Adrenal gland (tissue), 12 donors: ENCODE results near the gene KCNG4. TPM values are rescaled to one million over a fixed set of nuclear protein-coding genes. Genes with fewer than 3 reads are reported as not detected.

ENCODE experiments used
- DNase-seq, 7 donors: peaks; one replicate each; pipeline ENCODE4 v3.0.0-alpha.2; 2019 to 2020
- H3K27ac ChIP-seq, 5 donors: fragments of 200-600 bp; sonication (generic) in 4 of 5; 1 replicate in 3 of 5; 2 replicates in 2 of 5; pipeline versions ENCODE4 v1.5.1 to v1.8.0; 2016 to 2020; ENCODE audit warnings: mild to moderate bottlenecking in 1 of 5
- H3K27me3 ChIP-seq: fragments of 200-600 bp; 2 replicates; pipeline ENCODE4 v1.8.0; 2021
- H3K36me3 ChIP-seq, 2 donors: fragments of 200-600 bp; replicated peaks in 1 of 2; 1 replicate in 1 of 2; 2 replicates in 1 of 2; pipeline versions ENCODE4 v1.5.1 to v1.8.0; 2018 to 2022
- H3K4me1 ChIP-seq, 2 donors: fragments of 200-600 bp; replicated peaks in 1 of 2; 1 replicate in 1 of 2; 2 replicates in 1 of 2; pipeline versions ENCODE4 v1.5.1 to v1.8.0; 2018 to 2021
- H3K4me3 ChIP-seq, 4 donors: fragments of 200-600 bp; sonication (generic) in 3 of 4; one replicate each; pipeline ENCODE4 v1.5.1; 2016 to 2018
- H3K9me3 ChIP-seq, 3 donors: fragments of 200-600 bp; sonication (generic) in 1 of 3; replicated peaks in 1 of 3; 1 replicate in 2 of 3; 2 replicates in 1 of 3; pipeline versions ENCODE4 v1.5.1 to v1.8.0; 2016 to 2021
- POLR2A ChIP-seq, 2 donors: fragments of 450-650 bp; IDR thresholded peaks; one replicate each; pipeline ENCODE4 v1.6.1; 2017; ENCODE audit warnings: antibody characterized with exemption in 2 of 2, mild to moderate bottlenecking in 2 of 2, moderate library complexity in 1 of 2
- WGBS, 4 donors: extraction: QIAGEN DNeasy Blood & Tissue Kit in 2 of 4; methylation state at CpG; one replicate each; pipeline versions ENCODE4 v1.1.5 to v1.1.7; 2013 to 2017; 5-methylcytosine and 5-hydroxymethylcytosine counted together
- intact Hi-C, 2 donors: fragments of 100-400 bp; cut with DNase I; formaldehyde crosslinking; loops; one replicate each; pipeline versions ENCODE4 v1.14.1 to v1.15.0; 2022 to 2023
- polyA plus RNA-seq, 3 donors: library from polyadenylated mRNA; stranded (reverse); fragments of 200-250 nt in 2 of 3; fragments of 350-450 nt in 1 of 3; fragmentation: Illumina TruSeq in 1 of 3; extraction: RNeasy Lipid Tissue Mini Kit (QIAGEN cat#74804) in 1 of 3; gene quantifications; one replicate each; pipeline ENCODE4 v1.2.3, GENCODE V29; 2013 to 2014
- total RNA-seq, 9 donors: library from RNA; depleted of rRNA in 4 of 9; stranded (reverse); fragments of >200 nt in 4 of 9; fragments of 120-200 nt in 1 of 9; fragmentation: NEBNext Ultra II Directional in 1 of 9; extraction: Animal tissue kit (Norgen Biotek cat#: 25700) in 1 of 9; gene quantifications; one replicate each; pipeline versions ENCODE4 v1.1.0 to v1.2.4, GENCODE V29; 2013 to 2023
- TF ChIP-seq, protein P1 (sequence below), 6 experiments: fragments of 450-650 bp in 4 of 6; fragments of 200-600 bp in 2 of 6; sonication (generic) in 1 of 6; IDR thresholded peaks; 1 replicate in 5 of 6; 2 replicates in 1 of 6; pipeline versions ENCODE4 v1.5.1 to v1.8.0; 2016 to 2021; ENCODE audit warnings: antibody characterized with exemption in 6 of 6, mild to moderate bottlenecking in 2 of 6, moderate library complexity in 1 of 6
- donor health status: healthy with polysubstance abuse.
- donor health status: Bipolar disorder and iron deficiency.
- donor health status: DM: yes; HTN: yes; CAD: no.
- donor health status: DM: no; HTN: no; CAD: no.
- donor health status: DM: no; HTN: no; CAD: no.
- donor health status: DM: yes; HTN: yes; CAD: no.

The KCNG4 gene
- total and polyA plus RNA-seq, 12 donors = under 0.01 to 1.3 (median 0.36) TPM; not detected in 4

DNA sequence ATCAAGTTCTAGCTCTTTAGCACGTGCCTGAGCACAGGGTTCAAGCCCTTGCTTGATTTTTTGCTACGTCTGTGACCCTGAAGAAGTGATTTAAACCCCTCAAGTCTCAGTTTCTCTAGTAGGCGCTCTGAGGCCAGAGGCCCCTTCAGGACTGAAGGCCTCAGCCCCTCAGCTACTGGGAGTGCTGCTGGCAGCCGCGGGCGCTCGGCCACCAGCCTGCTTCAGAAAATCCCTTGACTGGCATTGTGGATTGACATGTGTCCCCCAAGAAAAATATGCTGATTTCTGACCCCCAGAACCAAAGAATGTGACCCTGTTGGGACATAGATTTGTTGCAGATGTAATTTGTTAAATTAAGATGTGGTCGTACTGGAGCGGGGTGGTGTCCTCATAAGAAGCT is 34.7 kb upstream of the KCNG4 start:
- no peak for DNase-seq
- Histone ChIP-seq H3K27me3 (no peaks in the 10 kb centered on the region), H3K4me1 (no peaks in the 10 kb centered on the region), H3K36me3 (no peaks in the 10 kb centered on the region), H3K27ac (no peak overlapping the region), H3K4me3 (no peak overlapping the region), H3K9me3 (no peaks in the 10 kb centered on the region)
- TF ChIP-seq POLR2A (IDR thresholded peaks at IDR 0.05) = no peak
- TF ChIP-seq, protein P1, sequence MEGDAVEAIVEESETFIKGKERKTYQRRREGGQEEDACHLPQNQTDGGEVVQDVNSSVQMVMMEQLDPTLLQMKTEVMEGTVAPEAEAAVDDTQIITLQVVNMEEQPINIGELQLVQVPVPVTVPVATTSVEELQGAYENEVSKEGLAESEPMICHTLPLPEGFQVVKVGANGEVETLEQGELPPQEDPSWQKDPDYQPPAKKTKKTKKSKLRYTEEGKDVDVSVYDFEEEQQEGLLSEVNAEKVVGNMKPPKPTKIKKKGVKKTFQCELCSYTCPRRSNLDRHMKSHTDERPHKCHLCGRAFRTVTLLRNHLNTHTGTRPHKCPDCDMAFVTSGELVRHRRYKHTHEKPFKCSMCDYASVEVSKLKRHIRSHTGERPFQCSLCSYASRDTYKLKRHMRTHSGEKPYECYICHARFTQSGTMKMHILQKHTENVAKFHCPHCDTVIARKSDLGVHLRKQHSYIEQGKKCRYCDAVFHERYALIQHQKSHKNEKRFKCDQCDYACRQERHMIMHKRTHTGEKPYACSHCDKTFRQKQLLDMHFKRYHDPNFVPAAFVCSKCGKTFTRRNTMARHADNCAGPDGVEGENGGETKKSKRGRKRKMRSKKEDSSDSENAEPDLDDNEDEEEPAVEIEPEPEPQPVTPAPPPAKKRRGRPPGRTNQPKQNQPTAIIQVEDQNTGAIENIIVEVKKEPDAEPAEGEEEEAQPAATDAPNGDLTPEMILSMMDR (IDR thresholded peaks at IDR 0.05) = no peak
- 86 to 94% (median 90%) methylated on average over 9 of the region's 9 CpGs for WGBS, 4 donors
- intact Hi-C loops = no loop called here

DNA sequence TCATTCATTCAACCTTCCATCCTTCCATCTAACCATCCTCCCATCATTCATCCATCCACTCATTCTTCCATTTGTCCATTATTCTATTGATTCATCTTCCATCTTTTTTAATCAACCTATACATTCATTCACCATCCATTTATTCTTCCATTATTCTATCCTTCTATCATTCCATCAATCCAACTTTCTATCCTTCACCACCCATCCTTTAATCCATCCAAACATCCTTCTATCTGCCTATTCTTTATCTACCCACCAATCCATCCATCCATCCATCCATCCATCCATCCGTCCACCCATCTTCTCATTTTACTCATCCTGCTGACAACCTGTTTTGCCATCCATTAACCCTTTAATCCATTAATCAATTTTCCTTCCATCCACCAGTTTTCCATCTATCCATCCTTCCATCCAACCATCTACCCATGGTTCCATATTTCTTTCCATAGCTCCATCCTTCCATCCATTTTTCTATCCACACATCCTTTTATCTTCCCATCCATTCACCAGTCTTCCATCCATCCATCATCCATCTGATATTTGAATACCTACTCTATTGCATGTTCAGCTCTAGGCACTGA is 33.0 kb upstream of the KCNG4 start:
- intact Hi-C loops = no loop called here
- no peaks in the 10 kb centered on the region for H3K9me3 ChIP-seq
- TF ChIP-seq, protein P1 (IDR thresholded peaks at IDR 0.05) = no peak
- TF ChIP-seq POLR2A (IDR thresholded peaks at IDR 0.05) = no peak
- DNase-seq = no peak
- no peaks in the 10 kb centered on the region for H3K4me1 ChIP-seq
- H3K27me3 ChIP-seq = no peaks in the 10 kb centered on the region
- no peak overlapping the region for H3K27ac ChIP-seq
- H3K36me3 ChIP-seq = no peaks in the 10 kb centered on the region
- 0 to 71% (median 41%) methylated on average over 1 of the region's 1 CpG for WGBS, 4 donors
- no peak overlapping the region for H3K4me3 ChIP-seq

DNA sequence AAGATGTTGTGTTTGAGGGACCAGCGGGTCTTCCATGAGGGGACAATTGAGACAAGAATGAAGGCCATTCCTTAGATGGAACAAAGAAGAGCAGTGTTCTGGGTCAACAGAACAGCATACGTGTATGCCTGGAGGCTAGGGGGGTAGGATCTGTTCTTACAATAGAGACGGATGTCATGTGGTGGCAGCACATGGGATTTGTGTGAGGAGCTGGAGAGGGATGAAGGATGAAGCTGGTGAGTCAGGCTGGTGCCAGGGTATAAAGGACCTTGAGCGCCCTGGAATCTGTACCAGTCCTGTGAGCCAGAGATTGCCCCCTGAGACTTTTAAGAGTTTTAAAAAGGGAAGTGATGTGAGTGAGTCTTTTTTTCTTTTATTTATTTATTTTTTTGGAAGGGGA is 32.1 kb upstream of the KCNG4 start:
- DNase-seq = no peak
- 53 to 67% (median 61%) methylated on average over 4 of the region's 4 CpGs for WGBS, 4 donors
- Histone ChIP-seq H3K4me1 (no peaks in the 10 kb centered on the region), H3K27me3 (no peaks in the 10 kb centered on the region), H3K4me3 (no peak overlapping the region), H3K9me3 (no peaks in the 10 kb centered on the region), H3K27ac (no peak overlapping the region), H3K36me3 (no peaks in the 10 kb centered on the region)
- intact Hi-C loops = no loop called here
- no peak for TF ChIP-seq POLR2A (IDR thresholded peaks at IDR 0.05)

DNA sequence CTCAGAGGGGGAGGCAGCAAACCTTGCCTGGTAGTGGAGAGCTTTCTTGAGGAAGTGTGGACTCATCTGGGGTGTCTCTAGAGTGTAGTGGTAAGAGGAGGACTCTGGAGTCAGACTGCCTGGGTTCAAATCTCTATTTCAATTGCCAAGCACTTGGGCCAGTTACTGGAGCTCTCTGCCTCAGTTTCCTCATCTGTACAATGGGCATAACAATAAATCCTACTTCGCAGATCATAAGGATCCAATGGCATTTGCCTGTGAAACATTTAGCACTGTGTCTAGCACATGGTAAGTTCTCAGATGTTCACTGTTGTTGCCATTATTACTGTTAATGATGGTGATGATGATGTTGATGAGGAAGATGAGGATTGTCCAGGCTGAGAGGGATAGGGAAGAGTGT is 31.2 kb upstream of the KCNG4 start:
- intact Hi-C loops = no loop called here
- TF ChIP-seq, protein P1 (IDR thresholded peaks at IDR 0.05) = no peak
- no peak for TF ChIP-seq POLR2A (IDR thresholded peaks at IDR 0.05)
- WGBS, 4 donors = 33 to 73% (median 62%) methylated on average over 1 of the region's 1 CpG
- H3K4me3 ChIP-seq = no peak overlapping the region
- DNase-seq = no peak
- no peaks in the 10 kb centered on the region for H3K27me3 ChIP-seq
- no peaks in the 10 kb centered on the region for H3K9me3 ChIP-seq
- H3K4me1 ChIP-seq = no peaks in the 10 kb centered on the region
- no peak overlapping the region for H3K27ac ChIP-seq
- H3K36me3 ChIP-seq = no peaks in the 10 kb centered on the region

DNA sequence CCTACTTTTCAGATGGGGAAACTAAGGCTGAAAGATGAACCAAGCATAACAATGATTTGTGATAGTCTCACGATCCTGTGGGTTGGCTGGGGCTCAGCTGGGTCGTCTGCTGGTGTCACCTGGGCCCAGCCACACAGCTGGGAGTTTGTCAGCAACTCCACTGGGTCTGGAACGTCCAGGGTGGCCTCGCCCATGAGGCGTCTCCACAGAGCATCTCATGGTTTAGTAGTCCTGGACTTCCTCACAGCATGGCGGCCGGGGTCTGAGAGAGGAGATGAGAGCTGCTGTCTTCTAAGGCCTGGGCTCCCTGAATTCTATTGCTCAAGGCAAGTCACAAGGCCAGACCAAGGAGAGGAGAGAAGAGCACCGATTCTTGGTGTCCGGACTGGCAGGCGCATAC is 30.7 kb upstream of the KCNG4 start:
- 80 to 87% (median 82%) methylated on average over 5 to 10 of the region's 10 CpGs for WGBS, 4 donors
- H3K4me3 ChIP-seq = no peak overlapping the region
- H3K4me1 ChIP-seq = no peaks in the 10 kb centered on the region
- H3K27ac ChIP-seq = no peak overlapping the region
- TF ChIP-seq, protein P1 (IDR thresholded peaks at IDR 0.05) = no peak
- no peak for TF ChIP-seq POLR2A (IDR thresholded peaks at IDR 0.05)
- intact Hi-C loops = no loop called here
- no peaks in the 10 kb centered on the region for H3K27me3 ChIP-seq
- no peaks in the 10 kb centered on the region for H3K9me3 ChIP-seq
- no peak for DNase-seq
- no peaks in the 10 kb centered on the region for H3K36me3 ChIP-seq
